ENCODE data around the gene PLAC8.

- TF ChIP-seq CTCF (IDR thresholded peaks at IDR 0.05) = no peak
- no peak for TF ChIP-seq EZH2 (IDR thresholded peaks at IDR 0.05; ENCODE audit: borderline replicate concordance, insufficient read depth, low read depth, low read length, poor library complexity, severe bottlenecking)
These were observed 67.6 kb downstream of the PLAC8 start for GRCh38 chr4:83046693-83047473.
